Mucosa of descending colon (tissue), 3 donors: ENCODE data around the gene SERPINH1. TPM values are rescaled to one million over a fixed set of nuclear protein-coding genes. Genes with fewer than 3 reads are reported as not detected.
"Not testable (repeated sequence)": the region's sequence is repeated elsewhere in the genome, so short reads cannot be mapped to it uniquely, and the experiment has no call there.

Experiments used
- ATAC-seq: fragments of 200-7000 bp; cut with Tn5 transposase; one replicate; pipeline ENCODE4 v1.9.1; 2020; ENCODE audit warnings: mild to moderate bottlenecking, moderate library complexity
- DNase-seq, 3 donors: peaks; one replicate each; pipeline ENCODE4 v3.0.0-alpha.2; 2020
- H3K36me3 ChIP-seq: fragments of 200-600 bp; one replicate; pipeline ENCODE4 v1.8.0; 2021; ENCODE audit warnings: low read depth, mild to moderate bottlenecking
- H3K4me1 ChIP-seq: fragments of 200-600 bp; one replicate; pipeline ENCODE4 v1.8.0; 2021; ENCODE audit warnings: low read depth, mild to moderate bottlenecking
- H3K4me3 ChIP-seq: fragments of 200-600 bp; one replicate; pipeline ENCODE4 v1.8.0; 2021; ENCODE audit warnings: mild to moderate bottlenecking
- H3K9me3 ChIP-seq: fragments of 200-600 bp; one replicate; pipeline ENCODE4 v1.8.0; 2021; ENCODE audit warnings: mild to moderate bottlenecking
- intact Hi-C, 2 donors: fragments of 100-400 bp; cut with DNase I in 1 of 2; cut with micrococcal nuclease in 1 of 2; formaldehyde crosslinking; loops; one replicate each; pipeline versions ENCODE4 v1.11.0 to v1.11.1; 2022; cut with DNase I, micrococcal nuclease
- total RNA-seq, 3 donors: library from RNA; stranded (reverse); fragmentation: NEBNext Ultra II Directional in 2 of 3; extraction: Animal tissue kit (Norgen Biotek cat#: 25700) in 2 of 3; gene quantifications; one replicate each; pipeline versions ENCODE4 v1.2.1 to v1.2.4, GENCODE V29; 2021 to 2023
- TF ChIP-seq, protein P1 (sequence below): fragments of 200-600 bp; IDR thresholded peaks from one replicate; pipeline ENCODE4 v1.8.0; 2022; ENCODE audit warnings: antibody characterized with exemption, mild to moderate bottlenecking
- donor health status: DM: no; HTN: no; CAD: no; lungs with moderate emphysema.
- donor health status: DM: no; HTN: no; CAD: no.
- donor health status: DM: no; HTN: yes; CAD: no.

The SERPINH1 gene
- total RNA-seq, 3 donors from 2014 or later: 44.1 to 87.0 (median 50.5) TPM

- Histone ChIP-seq H3K4me1 (peaks cover 3% of the 10 kb centered on the region), H3K9me3 (no peaks in the 10 kb centered on the region), H3K4me3 (no peak overlapping the region), H3K36me3 (no peaks in the 10 kb centered on the region)
- TF ChIP-seq, protein P1, sequence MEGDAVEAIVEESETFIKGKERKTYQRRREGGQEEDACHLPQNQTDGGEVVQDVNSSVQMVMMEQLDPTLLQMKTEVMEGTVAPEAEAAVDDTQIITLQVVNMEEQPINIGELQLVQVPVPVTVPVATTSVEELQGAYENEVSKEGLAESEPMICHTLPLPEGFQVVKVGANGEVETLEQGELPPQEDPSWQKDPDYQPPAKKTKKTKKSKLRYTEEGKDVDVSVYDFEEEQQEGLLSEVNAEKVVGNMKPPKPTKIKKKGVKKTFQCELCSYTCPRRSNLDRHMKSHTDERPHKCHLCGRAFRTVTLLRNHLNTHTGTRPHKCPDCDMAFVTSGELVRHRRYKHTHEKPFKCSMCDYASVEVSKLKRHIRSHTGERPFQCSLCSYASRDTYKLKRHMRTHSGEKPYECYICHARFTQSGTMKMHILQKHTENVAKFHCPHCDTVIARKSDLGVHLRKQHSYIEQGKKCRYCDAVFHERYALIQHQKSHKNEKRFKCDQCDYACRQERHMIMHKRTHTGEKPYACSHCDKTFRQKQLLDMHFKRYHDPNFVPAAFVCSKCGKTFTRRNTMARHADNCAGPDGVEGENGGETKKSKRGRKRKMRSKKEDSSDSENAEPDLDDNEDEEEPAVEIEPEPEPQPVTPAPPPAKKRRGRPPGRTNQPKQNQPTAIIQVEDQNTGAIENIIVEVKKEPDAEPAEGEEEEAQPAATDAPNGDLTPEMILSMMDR: no peak
- DNase-seq: peak; percentile 46 to 77 (median 61)
- intact Hi-C loops: no loop called here
- ATAC-seq: peak; percentile 93
Measured at GRCh38 chr11:75582895-75583717, 21.1 kb downstream of the SERPINH1 start.

DNA sequence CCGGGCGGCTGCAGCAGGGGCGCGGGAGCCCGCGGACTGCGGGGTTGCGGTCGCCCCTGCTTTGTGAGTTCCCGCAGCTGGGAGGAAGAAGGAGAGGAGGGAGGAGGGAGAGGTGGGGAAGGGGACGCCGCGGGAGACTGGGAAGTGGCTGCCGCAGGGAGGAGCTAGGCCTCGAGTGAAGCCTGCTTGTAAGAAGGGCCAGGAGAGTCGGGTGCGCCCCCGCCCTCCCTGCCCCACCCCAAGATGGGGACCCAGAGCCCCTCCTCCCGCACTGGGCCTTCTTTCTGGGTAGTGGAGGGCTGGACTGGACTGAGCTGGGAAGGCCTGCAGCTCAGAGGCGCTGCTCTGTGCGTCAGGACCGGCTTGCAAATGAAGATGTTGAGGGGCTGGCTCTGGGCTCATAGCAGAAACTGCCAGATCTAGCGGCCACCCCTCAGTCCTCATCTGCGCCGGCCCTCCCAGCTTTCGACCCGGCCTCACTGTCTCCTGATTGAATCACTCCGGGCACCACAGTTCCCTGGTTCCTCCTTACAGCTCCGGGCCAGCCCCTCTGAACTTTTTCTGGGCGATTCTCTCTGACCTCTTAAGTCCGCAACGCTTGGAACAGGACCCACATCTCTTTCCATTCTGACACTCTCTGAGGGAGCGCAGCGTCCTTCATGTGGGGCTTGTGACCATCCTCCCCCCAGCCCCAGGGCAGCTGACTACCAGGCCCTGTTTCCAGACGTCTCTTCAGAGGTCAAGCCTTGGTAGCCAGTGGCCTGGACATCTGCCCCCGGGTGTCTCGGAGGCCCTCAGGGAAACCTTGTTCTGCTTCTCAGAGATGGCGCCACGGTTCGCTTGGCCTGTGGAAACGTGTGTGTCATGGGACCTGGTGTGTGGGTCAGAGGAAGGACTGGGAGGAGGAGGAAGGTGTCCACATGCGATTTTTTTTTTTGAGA lies 21.9 kb downstream of the SERPINH1 start:
- TF ChIP-seq, protein P1: no peak
- Histone ChIP-seq H3K4me3 (no peak overlapping the region), H3K9me3 (no peaks in the 10 kb centered on the region), H3K4me1 (peaks cover 3% of the 10 kb centered on the region), H3K36me3 (no peaks in the 10 kb centered on the region)
- intact Hi-C loops: no loop called here
- DNase-seq (peak; percentile 52 to 73 (median 61)), ATAC-seq (peak; percentile 57)

DNA sequence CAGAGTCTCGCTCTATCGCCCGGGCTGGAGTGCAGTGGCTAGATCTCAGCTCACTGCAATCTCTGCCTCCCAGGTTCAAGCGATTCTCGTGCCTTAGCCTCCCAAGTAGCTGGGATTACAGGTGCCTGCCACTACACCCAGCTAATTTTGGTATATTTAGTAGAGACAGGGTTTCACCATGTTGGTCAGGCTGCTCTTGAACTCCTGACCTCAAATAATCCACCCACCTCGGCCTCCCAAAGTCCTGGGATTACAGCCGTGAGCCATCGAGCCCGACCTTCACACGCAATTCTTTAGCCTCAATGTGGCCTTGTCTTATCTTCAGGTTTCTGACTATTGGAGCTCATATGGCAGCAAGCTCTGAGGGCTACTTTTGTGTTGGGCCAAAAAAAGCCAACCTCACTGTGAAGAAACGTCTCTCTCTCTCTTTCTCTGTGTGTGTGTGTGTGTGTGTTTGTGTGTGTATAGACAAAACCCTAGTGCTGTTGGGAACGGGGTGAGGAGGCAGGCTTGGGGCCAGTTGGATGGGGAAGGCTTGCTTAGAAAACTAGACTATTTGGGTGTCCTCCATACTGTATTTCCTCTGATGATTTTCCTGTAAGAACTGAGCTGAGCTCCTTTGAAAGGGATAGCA lies 22.7 kb downstream of the SERPINH1 start:
- H3K4me3 ChIP-seq, H3K4me1 ChIP-seq, H3K36me3 ChIP-seq, intact Hi-C loops, ATAC-seq, DNase-seq, H3K9me3 ChIP-seq: not testable (repeated sequence)

DNA sequence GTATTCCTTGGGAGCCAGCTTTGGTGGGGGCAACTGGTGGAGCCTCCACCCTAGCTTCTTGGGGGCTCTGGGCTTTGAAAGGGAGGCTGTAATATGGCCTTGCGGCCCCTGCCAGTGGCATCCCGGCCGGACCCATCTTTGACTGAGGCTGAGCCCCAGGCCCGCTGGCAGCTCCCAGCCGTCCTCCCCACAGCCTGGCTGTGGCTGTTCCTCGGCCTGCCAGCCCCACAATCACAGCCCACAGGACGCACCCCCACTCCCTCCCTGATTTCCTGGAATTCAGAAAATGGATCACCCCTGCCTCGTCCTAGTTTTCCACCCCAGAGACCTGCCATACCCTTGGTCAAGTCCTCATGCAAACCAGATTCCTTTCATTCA lies 23.2 kb downstream of the SERPINH1 start:
- intact Hi-C loops: no loop called here

GRCh38 chr11:75586395-75586794 lies 24.3 kb downstream of the SERPINH1 start:
- TF ChIP-seq, protein P1: no peak
- Histone ChIP-seq H3K36me3 (no peaks in the 10 kb centered on the region), H3K9me3 (no peaks in the 10 kb centered on the region), H3K4me1 (peaks cover 3% of the 10 kb centered on the region), H3K4me3 (no peak overlapping the region)
- ATAC-seq: no peak
- intact Hi-C loops: no loop called here
- no peak for DNase-seq

More for the DNA sequence above, 23.2 kb downstream of the SERPINH1 start:
- Histone ChIP-seq H3K4me3 (no peak overlapping the region), H3K4me1 (peaks cover 3% of the 10 kb centered on the region), H3K9me3 (no peaks in the 10 kb centered on the region), H3K36me3 (no peaks in the 10 kb centered on the region)
- DNase-seq (no peak), ATAC-seq (no peak)
- TF ChIP-seq, protein P1: no peak
